Spleen (tissue), 7 donors: ENCODE results near the gene APOE.

Source experiments
- POLR2AphosphoS5 ChIP-seq, 3 donors: sonication (generic); formaldehyde crosslinking; IDR thresholded peaks; one replicate each; pipeline ENCODE4 v1.5.1; 2017; ENCODE audit warnings: antibody characterized with exemption in 3 of 3
- TF ChIP-seq, protein P1 (sequence below), 11 experiments: fragments of 200-600 bp in 7 of 11; fragments of 450-650 bp in 4 of 11; sonication (generic) in 4 of 11; IDR thresholded peaks in 8 of 11; conservative IDR thresholded peaks in 3 of 11; 1 replicate in 7 of 11; 2 replicates in 4 of 11; pipeline versions ENCODE4 v1.4.0 to v1.8.0; 2016 to 2021; ENCODE audit warnings: antibody characterized with exemption in 11 of 11, inconsistent platforms in 4 of 11, mild to moderate bottlenecking in 1 of 11
- donor health status: DM: no; HTN: no; CAD: no; lungs with moderate emphysema.
- donor health status: DM: no; HTN: no; CAD: no.
- donor health status: DM: no; HTN: no; CAD: no.

DNA sequence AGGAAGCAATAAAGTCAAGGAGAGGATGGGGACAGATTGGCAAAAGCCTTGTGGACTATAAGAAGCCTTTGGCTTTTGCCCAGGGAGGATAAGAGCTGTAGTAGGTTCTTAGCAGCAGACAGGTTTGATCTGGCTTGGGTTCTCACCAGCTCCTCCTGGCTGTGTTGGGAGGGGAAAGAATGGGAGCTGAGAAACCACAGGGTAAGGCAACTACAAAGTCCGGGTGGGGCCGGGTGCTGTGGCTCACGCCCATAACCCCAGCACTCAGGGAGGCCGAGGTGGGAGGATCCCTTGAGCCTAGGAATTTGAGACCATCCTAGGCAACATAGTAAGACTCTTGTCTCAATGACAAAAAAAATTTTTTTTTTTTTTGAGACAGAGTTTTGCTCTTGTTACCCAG is 38.9 kb upstream of the APOE start:
- no peak for TF ChIP-seq POLR2AphosphoS5 (IDR thresholded peaks at IDR 0.05)
- TF ChIP-seq, protein P1, sequence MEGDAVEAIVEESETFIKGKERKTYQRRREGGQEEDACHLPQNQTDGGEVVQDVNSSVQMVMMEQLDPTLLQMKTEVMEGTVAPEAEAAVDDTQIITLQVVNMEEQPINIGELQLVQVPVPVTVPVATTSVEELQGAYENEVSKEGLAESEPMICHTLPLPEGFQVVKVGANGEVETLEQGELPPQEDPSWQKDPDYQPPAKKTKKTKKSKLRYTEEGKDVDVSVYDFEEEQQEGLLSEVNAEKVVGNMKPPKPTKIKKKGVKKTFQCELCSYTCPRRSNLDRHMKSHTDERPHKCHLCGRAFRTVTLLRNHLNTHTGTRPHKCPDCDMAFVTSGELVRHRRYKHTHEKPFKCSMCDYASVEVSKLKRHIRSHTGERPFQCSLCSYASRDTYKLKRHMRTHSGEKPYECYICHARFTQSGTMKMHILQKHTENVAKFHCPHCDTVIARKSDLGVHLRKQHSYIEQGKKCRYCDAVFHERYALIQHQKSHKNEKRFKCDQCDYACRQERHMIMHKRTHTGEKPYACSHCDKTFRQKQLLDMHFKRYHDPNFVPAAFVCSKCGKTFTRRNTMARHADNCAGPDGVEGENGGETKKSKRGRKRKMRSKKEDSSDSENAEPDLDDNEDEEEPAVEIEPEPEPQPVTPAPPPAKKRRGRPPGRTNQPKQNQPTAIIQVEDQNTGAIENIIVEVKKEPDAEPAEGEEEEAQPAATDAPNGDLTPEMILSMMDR (IDR thresholded peaks at IDR 0.05 in 8 of 11, conservative IDR thresholded peaks at IDR 0.05 in 3 of 11): no peak
